IMR-90 (cell line): ENCODE measurements around the gene RBP2. TPM values are rescaled to one million over a fixed set of nuclear protein-coding genes. Genes with fewer than 3 reads are reported as not detected.

Source experiments
- ATAC-seq: fragments of 200-7000 bp; cut with Tn5 transposase; 2 replicates; pipeline ENCODE4 v1.9.1; 2020; ENCODE audit warnings: low read depth, mild to moderate bottlenecking, moderate library complexity
- BruUV-seq: library from RNA; stranded (reverse); fragments of 400-500 nt; replicated peaks from 2 replicates; lab custom pipeline; 2021; lab: Mats Ljungman, UMichigan
- CTCF ChIA-PET: fragments of 300-600 bp; formaldehyde crosslinking; extraction: SDS; loops from one replicate; lab custom pipeline; 2021; ENCODE audit warnings: antibody characterized with exemption; lab: Yijun Ruan, JAX
- POLR2A ChIA-PET: fragments of 300-600 bp; sonication (Branson Sonifier 250); formaldehyde crosslinking; loops from one replicate; lab custom pipeline; 2022; ENCODE audit warnings: antibody characterized with exemption; ENCODE audit not compliant: unreplicated experiment; lab: Charles Lee
- DNase-seq: peaks from one replicate; pipeline ENCODE4 v3.0.0; 2013
- H2AFZ ChIP-seq: replicated peaks from 2 replicates; pipeline ENCODE3; 2013; ENCODE audit warnings: low read length, mild to moderate bottlenecking; ENCODE audit not compliant: poor library complexity
- H2AK5ac ChIP-seq: 2 replicates; pipeline ENCODE4 v1.6.1; 2013; ENCODE audit warnings: low read depth, low read length, inconsistent platforms
- H2AK9ac ChIP-seq: replicated peaks from 2 replicates; pipeline ENCODE3; 2013; ENCODE audit warnings: mild to moderate bottlenecking, low read depth, low read length, moderate library complexity; ENCODE audit not compliant: poor library complexity
- H2BK120ac ChIP-seq: 2 replicates; pipeline ENCODE4 v1.6.1; 2013; ENCODE audit warnings: low read depth, low read length, inconsistent platforms
- H2BK15ac ChIP-seq: 3 replicates; pipeline ENCODE4 v1.6.1; 2013; ENCODE audit warnings: low read depth, low read length, inconsistent platforms
- H2BK20ac ChIP-seq: 2 replicates; pipeline ENCODE4 v1.6.1; 2013; ENCODE audit warnings: low read depth, mild to moderate bottlenecking, inconsistent platforms, low read length, moderate library complexity
- H2BK5ac ChIP-seq: 2 replicates; pipeline ENCODE4 v1.6.1; 2013; ENCODE audit warnings: mild to moderate bottlenecking, low read depth, low read length, inconsistent platforms; ENCODE audit not compliant: poor library complexity, severe bottlenecking
- H3K14ac ChIP-seq: replicated peaks from 2 replicates; pipeline ENCODE4 v1.6.1; 2013; ENCODE audit warnings: low read depth, low read length, inconsistent platforms
- H3K18ac ChIP-seq: 2 replicates; pipeline ENCODE4 v1.6.1; 2013; ENCODE audit warnings: low read depth, low read length, control low read depth
- H3K23ac ChIP-seq: 2 replicates; pipeline ENCODE4 v1.6.1; 2013; ENCODE audit warnings: low read depth, low read length, inconsistent platforms
- H3K27ac ChIP-seq: 2 replicates; pipeline ENCODE4 v1.5.1; 2013; ENCODE audit warnings: mild to moderate bottlenecking, control low read depth, low read length; ENCODE audit not compliant: insufficient read depth
- H3K27me3 ChIP-seq: 2 replicates; pipeline ENCODE4 v1.6.1; 2013; ENCODE audit warnings: low read length; ENCODE audit not compliant: control insufficient read depth, insufficient read depth
- H3K36me3 ChIP-seq: 2 replicates; pipeline ENCODE4 v1.6.1; 2013; ENCODE audit warnings: low read length, mixed read lengths; ENCODE audit not compliant: control insufficient read depth, insufficient read depth
- H3K4ac ChIP-seq: 2 replicates; pipeline ENCODE4 v1.6.1; 2013; ENCODE audit warnings: low read depth, low read length, inconsistent platforms
- H3K4me1 ChIP-seq: 2 replicates; pipeline ENCODE4 v1.6.1; 2013; ENCODE audit warnings: low read length, mixed read lengths; ENCODE audit not compliant: control insufficient read depth, insufficient read depth
- H3K4me2 ChIP-seq: 2 replicates; pipeline ENCODE4 v1.6.1; 2013; ENCODE audit warnings: low read depth, mild to moderate bottlenecking, control low read depth, low read length, moderate library complexity
- H3K4me3 ChIP-seq: 2 replicates; pipeline ENCODE4 v1.5.1; 2013; ENCODE audit warnings: low read depth, mild to moderate bottlenecking, control low read depth, low read length, moderate library complexity; ENCODE audit not compliant: insufficient read depth
- H3K56ac ChIP-seq: 2 replicates; pipeline ENCODE4 v1.6.1; 2013; ENCODE audit warnings: low read length, inconsistent platforms; ENCODE audit not compliant: insufficient read depth; ENCODE audit errors: extremely low read depth
- H3K79me1 ChIP-seq, 2 experiments: 2 replicates each; pipeline ENCODE4 v1.6.1; 2013; ENCODE audit warnings: low read length in 2 of 2, inconsistent platforms in 1 of 2, low read depth in 1 of 2
- H3K9ac ChIP-seq: 2 replicates; pipeline ENCODE4 v1.6.1; 2013; ENCODE audit warnings: low read depth, low read length, control low read depth
- H3K9me1 ChIP-seq: 2 replicates; pipeline ENCODE4 v1.6.1; 2013; ENCODE audit warnings: low read length, inconsistent platforms; ENCODE audit not compliant: insufficient read depth
- H3K9me3 ChIP-seq: 2 replicates; pipeline ENCODE4 v1.6.1; 2013; ENCODE audit warnings: low read length; ENCODE audit not compliant: control insufficient read depth, insufficient read depth
- H4K20me1 ChIP-seq: 2 replicates; pipeline ENCODE4 v1.6.1; 2013; ENCODE audit warnings: low read length, inconsistent platforms; ENCODE audit not compliant: insufficient read depth
- H4K5ac ChIP-seq: 2 replicates; pipeline ENCODE4 v1.6.1; 2013; ENCODE audit warnings: mild to moderate bottlenecking, low read depth, low read length, control low read depth
- H4K8ac ChIP-seq, 2 experiments: 2 replicates each; pipeline ENCODE4 v1.6.1; 2013; ENCODE audit warnings: low read depth in 2 of 2, low read length in 2 of 2, control low read depth in 1 of 2, inconsistent platforms in 1 of 2
- H4K91ac ChIP-seq: 2 replicates; pipeline ENCODE4 v1.6.1; 2013; ENCODE audit warnings: low read depth, low read length, inconsistent platforms; ENCODE audit not compliant: insufficient read depth
- BHLHE40 ChIP-seq: fragments of 150-350 bp; IDR thresholded peaks from 2 replicates; pipeline ENCODE4 v1.6.1; 2016; ENCODE audit warnings: mild to moderate bottlenecking, low read depth, low read length
- CEBPB ChIP-seq: IDR thresholded peaks from 2 replicates; pipeline ENCODE4 v1.6.1; 2012; ENCODE audit warnings: low read depth, low read length, improper control_type of control experiment
- CHD1 ChIP-seq: IDR thresholded peaks from 2 replicates; pipeline ENCODE4 v1.6.1; 2012; ENCODE audit warnings: low read depth, low read length, improper control_type of control experiment
- FOS ChIP-seq: fragments of 150-350 bp; IDR thresholded peaks from 2 replicates; pipeline ENCODE4 v1.6.1; 2016; ENCODE audit warnings: low read depth, low read length
- MAFK ChIP-seq: IDR thresholded peaks from 2 replicates; pipeline ENCODE4 v1.6.1; 2012; ENCODE audit warnings: low read depth, low read length, improper control_type of control experiment
- MAZ ChIP-seq: IDR thresholded peaks from 2 replicates; pipeline ENCODE4 v1.6.1; 2012; ENCODE audit warnings: low read depth, mild to moderate bottlenecking, low read length, improper control_type of control experiment, moderate library complexity, borderline replicate concordance
- MXI1 ChIP-seq: IDR thresholded peaks from 2 replicates; pipeline ENCODE4 v1.6.1; 2012; ENCODE audit warnings: low read depth, mild to moderate bottlenecking, low read length, moderate library complexity, borderline replicate concordance
- NFE2L2 ChIP-seq: fragments of 150-350 bp; IDR thresholded peaks from 2 replicates; pipeline ENCODE4 v1.6.1; 2016; ENCODE audit warnings: low read depth, mild to moderate bottlenecking, low read length
- POLR2A ChIP-seq: IDR thresholded peaks from 2 replicates; pipeline ENCODE4 v1.6.1; 2012; ENCODE audit warnings: mild to moderate bottlenecking, low read depth, low read length
- RAD21 ChIP-seq: IDR thresholded peaks from 2 replicates; pipeline ENCODE4 v1.6.1; 2012; ENCODE audit warnings: low read length, improper control_type of control experiment
- RCOR1 ChIP-seq: IDR thresholded peaks from 2 replicates; pipeline ENCODE4 v1.6.1; 2012; ENCODE audit warnings: mild to moderate bottlenecking, low read length, improper control_type of control experiment; ENCODE audit not compliant: insufficient replicate concordance
- RFX5 ChIP-seq: IDR thresholded peaks from 2 replicates; pipeline ENCODE4 v1.8.0; 2012; ENCODE audit warnings: low read depth, mild to moderate bottlenecking, low read length, moderate library complexity
- SMC3 ChIP-seq: fragments of 150-350 bp; IDR thresholded peaks from 2 replicates; pipeline ENCODE4 v1.6.1; 2016; ENCODE audit warnings: low read depth, mild to moderate bottlenecking, antibody characterized with exemption, low read length, moderate library complexity
- USF2 ChIP-seq: fragments of 150-350 bp; IDR thresholded peaks from 2 replicates; pipeline ENCODE4 v1.6.1; 2017; ENCODE audit warnings: mild to moderate bottlenecking, antibody characterized with exemption, low read length, low read depth
- WGBS, 2 experiments: methylation state at CpG; one replicate each; pipeline versions ENCODE4 v1.1.5 to v1.1.7; 2013; ENCODE audit warnings: missing lambda C conversion rate in 2 of 2; ENCODE audit not compliant: insufficient read length in 1 of 2; ENCODE audit errors: extremely low coverage in 2 of 2; 5-methylcytosine and 5-hydroxymethylcytosine counted together
- dilution Hi-C: fragments of 300-500 bp; cut with HindIII; formaldehyde crosslinking; loops from one replicate; pipeline ENCODE4 v1.14.3; 2018; ENCODE audit warnings: low sequenced_read_pairs; ENCODE audit not compliant: unreplicated experiment
- in situ Hi-C: fragments of 300-500 bp; cut with MboI; formaldehyde crosslinking; loops from 3 replicates; pipeline ENCODE4 v1.14.3; 2019; ENCODE audit warnings: low sequenced_read_pairs, inconsistent platforms, mixed read lengths
- intact Hi-C: fragments of 100-400 bp; cut with micrococcal nuclease; formaldehyde crosslinking; loops from 2 replicates; pipeline ENCODE4 v1.10.0; 2022
- polyA plus RNA-seq, 3 experiments: library from polyadenylated mRNA; depleted of rRNA; stranded (reverse); fragments of >200 nt; gene quantifications; 2 replicates each; pipeline ENCODE4 v1.2.3, GENCODE V29; 2012; ENCODE audit warnings: low replicate concordance in 1 of 3
- total RNA-seq: library from RNA; depleted of rRNA; stranded (reverse); fragments of >200 nt; gene quantifications from 2 replicates; pipeline ENCODE4 v1.2.3, GENCODE V29; 2012
- TF ChIP-seq, protein P1 (sequence below): conservative IDR thresholded peaks from 2 replicates; pipeline ENCODE4 v1.5.1; 2012; ENCODE audit warnings: mild to moderate bottlenecking, low read depth, low read length, improper control_type of control experiment

The RBP2 gene
- total and polyA plus RNA-seq, 2 of the 4 experiments (the other 2 are of a cell fraction) = not detected

DNA sequence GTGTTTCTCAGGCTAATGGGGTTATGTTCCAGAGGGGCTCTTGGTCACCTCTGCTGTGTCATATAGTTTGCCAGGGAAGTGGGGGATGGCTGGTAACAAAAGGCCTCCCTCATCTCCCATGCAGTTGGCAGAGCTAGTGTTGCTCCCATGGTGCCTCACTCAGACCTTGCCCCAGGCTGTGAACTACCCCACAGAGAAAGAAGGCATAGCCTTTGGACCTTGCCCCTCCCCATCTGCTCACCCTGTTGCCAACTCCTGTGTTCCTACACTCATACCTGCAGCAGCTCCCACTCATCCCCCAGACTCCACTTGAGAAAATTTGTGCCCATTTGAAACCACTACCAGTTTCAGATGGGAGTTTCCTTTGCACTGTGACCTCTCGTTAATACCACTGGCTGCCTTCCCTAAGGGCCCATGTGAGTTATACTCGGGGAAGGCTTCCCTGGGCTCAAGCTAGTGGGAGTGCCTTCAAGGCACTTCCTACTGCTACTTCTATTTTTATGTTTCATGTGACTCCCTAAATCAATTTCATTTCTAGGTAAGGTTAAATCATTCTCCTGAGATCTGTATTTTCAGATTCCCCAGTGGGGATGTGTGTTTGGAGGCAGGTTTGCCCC, 61.6 kb downstream of the RBP2 start:
- in situ Hi-C loops = no loop called here
- H2BK15ac ChIP-seq = no peak overlapping the region
- H3K9me3 ChIP-seq = no peaks in the 10 kb centered on the region
- H3K36me3 ChIP-seq = no peaks in the 10 kb centered on the region
- H2BK5ac ChIP-seq = no peak overlapping the region
- H3K4me2 ChIP-seq = no peak overlapping the region
- BruUV-seq = no TSS peak
- POLR2A ChIA-PET = no interaction called here
- no peak overlapping the region for H2BK120ac ChIP-seq
- no peak overlapping the region for H2BK20ac ChIP-seq
- H3K79me1 ChIP-seq = no peaks in the 10 kb centered on the region
- no peak overlapping the region for H3K4me3 ChIP-seq
- dilution Hi-C loops = no loop called here
- no peaks in the 10 kb centered on the region for H4K20me1 ChIP-seq
- H2AK9ac ChIP-seq = no peak overlapping the region
- H2AK5ac ChIP-seq = no peak overlapping the region
- H4K5ac ChIP-seq = no peak overlapping the region
- CTCF ChIA-PET = interaction anchor here (0.5 kb wide), 1 partner anchor 17 kb away, joined by 3 read pairs; no protein-coding TSS in a partner anchor
- ATAC-seq (no peak), DNase-seq (no peak)
- H3K4ac ChIP-seq = no peak overlapping the region
- H4K8ac ChIP-seq = no peak overlapping the region
- H4K91ac ChIP-seq = no peak overlapping the region
- no peak overlapping the region for H3K27ac ChIP-seq
- no peak overlapping the region for H3K23ac ChIP-seq
- H3K4me1 ChIP-seq = no peaks in the 10 kb centered on the region
- intact Hi-C loops = no loop called here
- no peak overlapping the region for H3K56ac ChIP-seq
- H3K9ac ChIP-seq = no peak overlapping the region
- H2AFZ ChIP-seq = no peak overlapping the region
- H3K18ac ChIP-seq = no peak overlapping the region
- H3K9me1 ChIP-seq = no peaks in the 10 kb centered on the region
- TF ChIP-seq MXI1 = no peak
- no peak for TF ChIP-seq BHLHE40
- TF ChIP-seq RFX5 = no peak
- TF ChIP-seq MAFK = no peak
- TF ChIP-seq RAD21 = no peak
- TF ChIP-seq POLR2A = no peak
- no peak for TF ChIP-seq CHD1
- TF ChIP-seq, protein P1, sequence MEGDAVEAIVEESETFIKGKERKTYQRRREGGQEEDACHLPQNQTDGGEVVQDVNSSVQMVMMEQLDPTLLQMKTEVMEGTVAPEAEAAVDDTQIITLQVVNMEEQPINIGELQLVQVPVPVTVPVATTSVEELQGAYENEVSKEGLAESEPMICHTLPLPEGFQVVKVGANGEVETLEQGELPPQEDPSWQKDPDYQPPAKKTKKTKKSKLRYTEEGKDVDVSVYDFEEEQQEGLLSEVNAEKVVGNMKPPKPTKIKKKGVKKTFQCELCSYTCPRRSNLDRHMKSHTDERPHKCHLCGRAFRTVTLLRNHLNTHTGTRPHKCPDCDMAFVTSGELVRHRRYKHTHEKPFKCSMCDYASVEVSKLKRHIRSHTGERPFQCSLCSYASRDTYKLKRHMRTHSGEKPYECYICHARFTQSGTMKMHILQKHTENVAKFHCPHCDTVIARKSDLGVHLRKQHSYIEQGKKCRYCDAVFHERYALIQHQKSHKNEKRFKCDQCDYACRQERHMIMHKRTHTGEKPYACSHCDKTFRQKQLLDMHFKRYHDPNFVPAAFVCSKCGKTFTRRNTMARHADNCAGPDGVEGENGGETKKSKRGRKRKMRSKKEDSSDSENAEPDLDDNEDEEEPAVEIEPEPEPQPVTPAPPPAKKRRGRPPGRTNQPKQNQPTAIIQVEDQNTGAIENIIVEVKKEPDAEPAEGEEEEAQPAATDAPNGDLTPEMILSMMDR = no peak
- no peak for TF ChIP-seq CEBPB
- TF ChIP-seq FOS = no peak
- no peak for TF ChIP-seq MAZ
- TF ChIP-seq SMC3 = no peak
- TF ChIP-seq NFE2L2 = no peak
- no peak for TF ChIP-seq RCOR1
- no peak for TF ChIP-seq USF2
- no peak overlapping the region for H3K14ac ChIP-seq
- no CpG with 5 or more reads among the region's 2 CpGs for WGBS, 2 experiments
- no peaks in the 10 kb centered on the region for H3K27me3 ChIP-seq
